Gastroesophageal sphincter (tissue), 3 donors: ENCODE measurements around the gene MEIS2.

Source experiments
- CTCF ChIP-seq, 4 experiments: fragments of 200-600 bp in 2 of 4; fragments of 450-650 bp in 2 of 4; sonication (generic) in 1 of 4; IDR thresholded peaks; one replicate each; pipeline ENCODE4 v1.5.1; 2017 to 2019; ENCODE audit warnings: antibody characterized with exemption in 4 of 4, mild to moderate bottlenecking in 2 of 4, moderate library complexity in 2 of 4
- POLR2AphosphoS5 ChIP-seq: sonication (generic); formaldehyde crosslinking; IDR thresholded peaks from one replicate; pipeline ENCODE4 v1.6.1; 2017; ENCODE audit warnings: antibody characterized with exemption

- no peak for TF ChIP-seq POLR2AphosphoS5
- TF ChIP-seq CTCF (IDR thresholded peaks at IDR 0.05): no peak
These were observed 95.2 kb downstream of the MEIS2 start for GRCh38 chr15:37004981-37005735.
